Lower lobe of right lung (tissue), 2 donors: Measurements from ENCODE around the gene MTCL1. TPM values are rescaled to one million over a fixed set of nuclear protein-coding genes. Genes with fewer than 3 reads are reported as not detected.

ENCODE experiments used
- ATAC-seq, 2 donors: fragments of 200-7000 bp; cut with Tn5 transposase; one replicate each; pipeline ENCODE4 v1.9.1; 2020 to 2022; ENCODE audit warnings: mild to moderate bottlenecking in 2 of 2, moderate library complexity in 2 of 2
- DNase-seq: peaks from one replicate; pipeline ENCODE4 v3.0.0-alpha.2; 2020
- H3K27ac ChIP-seq: fragments of 200-600 bp; one replicate; pipeline ENCODE4 v1.8.0; 2022
- H3K27me3 ChIP-seq: fragments of 200-600 bp; one replicate; pipeline ENCODE4 v1.8.0; 2022; ENCODE audit warnings: low read depth
- H3K36me3 ChIP-seq: fragments of 200-600 bp; one replicate; pipeline ENCODE4 v1.8.0; 2022; ENCODE audit warnings: mild to moderate bottlenecking
- H3K4me1 ChIP-seq: fragments of 200-600 bp; one replicate; pipeline ENCODE4 v1.8.0; 2022
- H3K4me3 ChIP-seq: fragments of 200-600 bp; one replicate; pipeline ENCODE4 v1.8.0; 2022; ENCODE audit warnings: mild to moderate bottlenecking
- H3K9me3 ChIP-seq: fragments of 200-600 bp; one replicate; pipeline ENCODE4 v1.8.0; 2022
- CTCF ChIP-seq: fragments of 200-600 bp; IDR thresholded peaks from one replicate; pipeline ENCODE4 v1.8.0; 2022; ENCODE audit warnings: antibody characterized with exemption, mild to moderate bottlenecking
- intact Hi-C: fragments of 100-400 bp; cut with DNase I; formaldehyde crosslinking; loops from one replicate; pipeline ENCODE4 v1.11.0; 2022
- total RNA-seq: library from RNA; stranded (reverse); fragmentation: NEBNext Ultra II Directional; extraction: Animal tissue kit (Norgen Biotek cat#: 25700); gene quantifications from one replicate; pipeline ENCODE4 v1.2.1, GENCODE V29; 2021
- donor health status: DM: no; HTN: yes; CAD: no; lungs with severe emphysema.

MTCL1 gene
- total RNA-seq, 1 donor from 2014 or later = 7.9 TPM

- DNase-seq = no peak
- Histone ChIP-seq H3K27me3 (no peaks in the 10 kb centered on the region), H3K27ac (no peak overlapping the region), H3K9me3 (no peaks in the 10 kb centered on the region), H3K36me3 (no peaks in the 10 kb centered on the region), H3K4me1 (no peaks in the 10 kb centered on the region), H3K4me3 (no peak overlapping the region)
- no peak for TF ChIP-seq CTCF
- ATAC-seq = no peak
- intact Hi-C loops = no loop called here
These were observed 102.6 kb downstream of the MTCL1 start for GRCh38 chr18:8808001-8808400.

- intact Hi-C loops = no loop called here
- no peak for TF ChIP-seq CTCF
- DNase-seq (no peak), ATAC-seq (no peak)
- H3K27ac ChIP-seq = no peak overlapping the region
- H3K36me3 ChIP-seq = no peaks in the 10 kb centered on the region
- no peaks in the 10 kb centered on the region for H3K27me3 ChIP-seq
- no peaks in the 10 kb centered on the region for H3K9me3 ChIP-seq
- H3K4me1 ChIP-seq = no peaks in the 10 kb centered on the region
- no peak overlapping the region for H3K4me3 ChIP-seq
These were observed 104.2 kb downstream of the MTCL1 start for GRCh38 chr18:8809514-8809913.

- Histone ChIP-seq H3K4me1 (no peaks in the 10 kb centered on the region), H3K27me3 (no peaks in the 10 kb centered on the region), H3K4me3 (no peak overlapping the region), H3K36me3 (no peaks in the 10 kb centered on the region), H3K27ac (no peak overlapping the region), H3K9me3 (no peaks in the 10 kb centered on the region)
- TF ChIP-seq CTCF = no peak
- intact Hi-C loops = no loop called here
- DNase-seq (no peak), ATAC-seq (no peak)
These were observed 104.8 kb downstream of the MTCL1 start for GRCh38 chr18:8810157-8810556.

- Histone ChIP-seq H3K9me3 (no peaks in the 10 kb centered on the region), H3K27ac (no peak overlapping the region), H3K4me3 (no peak overlapping the region), H3K36me3 (no peaks in the 10 kb centered on the region), H3K4me1 (no peaks in the 10 kb centered on the region), H3K27me3 (no peaks in the 10 kb centered on the region)
- ATAC-seq (no peak), DNase-seq (no peak)
- intact Hi-C loops = no loop called here
- TF ChIP-seq CTCF = no peak
These were observed 105.8 kb downstream of the MTCL1 start for GRCh38 chr18:8811115-8811514.

- H3K9me3 ChIP-seq = no peaks in the 10 kb centered on the region
- no peak overlapping the region for H3K4me3 ChIP-seq
- no peak overlapping the region for H3K27ac ChIP-seq
- no peaks in the 10 kb centered on the region for H3K27me3 ChIP-seq
- H3K36me3 ChIP-seq = no peaks in the 10 kb centered on the region
- intact Hi-C loops = no loop called here
- DNase-seq (no peak), ATAC-seq (no peak)
- H3K4me1 ChIP-seq = no peaks in the 10 kb centered on the region
- TF ChIP-seq CTCF = no peak
These were observed 107.3 kb downstream of the MTCL1 start for GRCh38 chr18:8812631-8813030.

- Histone ChIP-seq H3K36me3 (no peaks in the 10 kb centered on the region), H3K9me3 (no peaks in the 10 kb centered on the region), H3K4me3 (no peak overlapping the region), H3K27ac (no peak overlapping the region), H3K27me3 (no peaks in the 10 kb centered on the region), H3K4me1 (no peaks in the 10 kb centered on the region)
- intact Hi-C loops = no loop called here
- TF ChIP-seq CTCF = no peak
- DNase-seq (no peak), ATAC-seq (no peak)
These were observed 108.3 kb downstream of the MTCL1 start for GRCh38 chr18:8813611-8814010.
